ACHN (cell line): ENCODE measurements around the gene PRDM10.

Source experiments
- DNase-seq: peaks from one replicate; pipeline ENCODE4 v3.0.0-alpha.2; 2015
- in situ Hi-C: cut with HindIII; loops from 2 replicates; pipeline ENCODE4 v1.10.0; 2017; ENCODE audit warnings: low sequenced_read_pairs, low pct_ligation_motif_present, low pct_unique_long_range_greater_than_20kb

PRDM10 gene

DNA sequence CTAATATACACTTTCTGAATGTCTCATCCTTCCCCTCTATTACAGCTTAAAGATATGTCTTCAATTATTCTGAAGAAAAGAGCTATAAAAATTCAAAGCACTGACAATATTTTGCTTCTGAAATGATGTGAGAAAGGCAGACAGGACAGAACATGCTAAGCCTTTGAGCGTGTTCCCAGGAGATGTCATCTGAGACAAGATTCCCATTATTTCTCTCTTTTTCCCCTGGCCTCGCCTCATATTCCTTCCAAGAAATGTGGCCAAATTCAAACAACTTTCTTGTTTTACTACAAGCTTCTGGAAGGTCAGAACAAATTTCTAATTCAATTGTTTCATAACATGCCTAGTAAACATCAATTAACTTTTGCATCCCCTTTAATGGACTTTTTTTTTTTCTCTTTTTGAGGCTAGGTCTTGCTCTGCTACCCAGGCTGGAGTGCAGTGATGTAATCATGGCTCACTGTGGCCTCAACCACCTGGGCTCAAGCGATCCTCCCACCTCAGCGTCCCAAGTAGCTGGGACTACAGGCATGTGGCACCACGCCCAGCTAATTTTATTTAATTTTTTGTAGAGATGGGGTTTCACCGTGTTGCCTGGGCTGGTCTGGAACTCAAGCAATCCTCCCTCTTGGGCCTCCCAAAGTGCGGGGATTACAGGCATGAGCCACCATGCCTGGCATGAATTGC, 70.1 kb downstream of the PRDM10 start:
- DNase-seq = no peak
- in situ Hi-C loops = loop anchor here (25.0 kb wide), 1 partner anchor 205 kb away; no protein-coding TSS in a partner anchor

DNA sequence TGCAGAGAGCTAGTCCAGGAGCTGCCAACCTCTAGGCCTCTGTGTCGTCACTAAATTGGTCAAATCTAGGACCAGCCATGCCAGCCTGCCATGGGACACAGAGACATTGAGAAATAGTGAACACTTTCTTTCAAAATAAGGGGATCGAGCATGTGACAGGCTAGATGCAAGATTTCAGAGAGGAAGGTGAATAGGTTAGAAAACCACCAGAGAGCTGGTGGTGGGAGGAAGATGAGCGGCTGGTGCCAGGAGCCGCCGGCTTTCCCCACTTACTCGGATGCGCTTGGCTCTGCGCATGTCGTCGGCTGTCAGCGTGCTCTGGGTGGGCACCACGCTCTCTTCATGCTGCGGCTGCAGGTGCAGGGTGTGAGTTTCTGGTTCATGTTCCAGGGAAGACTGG, 71.9 kb downstream of the PRDM10 start:
- no peak for DNase-seq
- in situ Hi-C loops = loop anchor here (25.0 kb wide), 1 partner anchor 207 kb away; no protein-coding TSS in a partner anchor

DNA sequence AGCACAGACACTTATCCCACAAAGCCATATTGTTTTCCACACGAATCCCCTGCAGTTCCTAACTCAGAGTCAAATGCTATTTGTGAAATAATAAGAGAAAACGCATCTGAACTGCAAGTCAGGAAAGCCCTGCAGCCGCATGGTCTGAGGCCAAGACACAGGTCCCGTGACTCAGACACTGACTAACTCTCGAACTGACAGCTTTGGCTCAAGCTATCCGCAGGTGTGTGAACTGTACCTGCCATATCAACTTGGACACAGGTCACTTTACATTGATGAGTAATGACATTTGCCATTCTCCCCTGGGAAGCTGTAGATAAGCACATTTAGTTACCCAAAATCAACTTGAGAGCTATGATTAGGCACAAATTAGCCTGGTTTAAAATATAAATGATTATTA, 72.3 kb downstream of the PRDM10 start:
- in situ Hi-C loops = loop anchor here (25.0 kb wide), 1 partner anchor 207 kb away; no protein-coding TSS in a partner anchor
- peak; percentile 23 for DNase-seq

DNA sequence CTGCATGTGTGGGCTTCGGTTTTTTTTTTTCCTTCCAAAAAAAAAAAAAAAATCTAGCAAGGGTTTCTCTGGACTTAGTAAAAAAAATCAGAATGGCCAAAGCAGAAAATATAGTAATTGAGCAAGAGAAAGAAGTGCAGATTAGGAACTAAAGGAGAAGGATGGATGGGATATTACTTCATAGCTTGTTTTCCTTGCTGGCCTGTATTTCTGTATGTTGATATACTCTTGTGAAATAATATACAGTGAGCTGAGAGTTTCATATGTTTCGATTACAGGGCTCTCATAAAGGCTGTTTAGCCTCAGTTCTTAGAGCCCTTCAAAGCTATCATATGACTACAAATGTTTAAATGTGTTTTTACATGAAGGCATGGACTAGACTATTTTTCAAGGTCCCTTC, 72.9 kb downstream of the PRDM10 start:
- in situ Hi-C loops = loop anchor here (25.0 kb wide), 1 partner anchor 208 kb away; no protein-coding TSS in a partner anchor
- no peak for DNase-seq

DNA sequence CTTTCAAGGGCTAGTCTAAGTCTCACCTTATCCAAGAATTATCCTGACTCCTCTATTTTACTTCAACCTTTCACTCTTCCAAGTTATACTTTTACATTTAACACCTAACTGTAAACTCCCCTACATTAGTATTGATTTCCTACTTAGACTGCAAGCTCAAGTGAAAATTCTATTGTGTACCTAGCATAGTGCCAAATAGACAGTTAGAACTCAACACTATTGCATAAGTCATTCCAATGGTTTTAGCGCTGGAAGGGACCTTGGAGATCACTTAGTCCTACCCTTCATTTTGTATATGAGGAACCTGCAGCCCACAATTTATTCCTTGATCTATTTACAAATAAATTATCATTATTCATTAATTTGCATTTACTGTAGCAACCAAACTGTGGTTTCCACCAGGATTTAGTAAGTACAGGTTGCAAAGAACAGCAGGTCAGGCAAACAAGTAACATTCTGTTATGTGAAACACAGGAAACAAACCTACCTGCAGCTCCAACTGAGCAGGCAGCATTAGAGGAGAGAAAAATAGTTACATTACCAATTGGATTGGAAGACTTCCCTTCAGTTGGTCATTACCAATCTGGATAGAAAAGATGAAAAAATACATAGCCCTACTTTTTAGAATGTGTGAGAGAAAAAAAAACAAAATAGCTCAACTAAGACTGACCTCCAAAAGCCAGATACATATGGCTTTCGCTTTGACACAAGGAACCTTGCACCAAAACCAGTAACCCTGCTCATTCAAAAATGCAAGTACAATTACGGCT, 73.5 kb downstream of the PRDM10 start:
- DNase-seq = no peak
- in situ Hi-C loops = loop anchor here (25.0 kb wide), 1 partner anchor 208 kb away; no protein-coding TSS in a partner anchor

DNA sequence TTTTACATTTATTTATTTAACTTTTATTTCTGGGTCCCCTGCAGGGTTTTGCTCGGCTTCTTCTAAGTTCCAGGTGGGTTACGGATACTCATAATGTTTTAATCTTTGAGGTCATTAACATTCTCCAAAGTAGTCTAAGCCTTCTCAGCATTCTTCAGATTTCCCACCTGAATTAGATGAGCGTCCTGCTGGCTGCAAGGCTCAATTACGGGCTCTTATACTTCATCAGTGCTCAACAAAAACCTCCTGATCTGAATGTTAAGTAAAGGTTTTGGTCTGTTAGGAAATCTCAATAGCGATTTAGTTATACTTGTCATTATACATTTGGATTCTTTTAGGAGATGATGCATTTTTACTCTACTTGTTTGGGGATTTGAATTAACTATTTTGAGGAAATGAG, 80.0 kb downstream of the PRDM10 start:
- in situ Hi-C loops = no loop called here

DNA sequence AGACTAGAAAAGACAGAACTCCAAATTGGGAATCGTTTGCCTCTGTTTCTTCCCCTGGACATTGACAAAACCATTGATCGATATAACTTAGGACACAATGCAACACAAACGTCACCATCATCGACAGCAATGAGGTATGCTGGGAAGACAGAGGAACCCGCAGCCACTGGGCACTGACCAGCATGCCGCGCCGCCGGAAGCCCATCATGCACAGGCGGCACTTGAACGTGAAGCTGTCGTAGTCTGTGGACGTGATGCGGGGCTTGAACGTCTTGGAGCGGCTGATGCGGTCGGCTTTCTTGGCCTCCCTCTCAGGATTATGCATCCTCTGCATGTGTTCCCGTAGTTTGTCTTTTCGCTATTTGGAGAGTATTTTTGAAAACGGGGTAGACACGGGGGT, 84.3 kb downstream of the PRDM10 start:
- no peak for DNase-seq
- in situ Hi-C loops = no loop called here

More for the DNA sequence above, 80.0 kb downstream of the PRDM10 start:
- DNase-seq = no peak

DNA sequence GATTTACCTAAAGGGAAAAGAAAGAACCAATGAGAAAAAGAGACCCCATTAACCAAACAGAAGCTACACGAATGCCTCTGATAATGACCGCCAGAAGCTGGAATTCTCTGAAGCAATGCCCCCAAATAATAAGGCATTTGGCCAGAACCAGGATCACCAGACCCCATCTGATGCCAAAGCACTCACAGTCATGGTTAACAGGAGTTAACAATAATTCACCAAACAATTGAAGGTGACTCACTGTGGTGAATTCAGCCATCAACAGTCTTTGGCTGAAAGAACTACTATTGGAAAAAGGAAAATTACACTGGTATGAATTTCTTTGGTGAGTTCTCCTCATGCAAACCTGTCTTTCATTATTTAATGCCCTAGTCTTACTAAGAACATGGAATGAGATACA, 85.4 kb downstream of the PRDM10 start:
- in situ Hi-C loops = no loop called here
- DNase-seq = peak; percentile 55

DNA sequence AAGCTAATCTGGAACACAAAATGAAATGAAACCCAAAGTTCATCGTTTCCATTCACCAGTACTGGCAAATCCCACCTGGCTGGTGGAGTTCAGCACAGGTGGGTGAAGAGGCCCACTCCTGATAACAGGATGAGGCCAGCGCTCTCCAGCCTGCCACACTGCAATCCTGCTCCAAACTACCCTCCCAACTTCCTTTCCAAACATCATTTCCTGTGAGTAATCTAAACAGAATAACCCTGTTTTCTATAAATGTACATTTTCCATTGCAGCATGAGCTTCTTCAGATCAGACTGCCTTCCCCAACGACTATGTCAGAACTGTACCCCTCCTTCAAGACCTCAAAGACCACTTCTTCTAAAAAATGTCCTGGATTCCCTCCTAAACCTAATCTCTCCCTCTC, 91.3 kb downstream of the PRDM10 start:
- in situ Hi-C loops = no loop called here
- DNase-seq = no peak

DNA sequence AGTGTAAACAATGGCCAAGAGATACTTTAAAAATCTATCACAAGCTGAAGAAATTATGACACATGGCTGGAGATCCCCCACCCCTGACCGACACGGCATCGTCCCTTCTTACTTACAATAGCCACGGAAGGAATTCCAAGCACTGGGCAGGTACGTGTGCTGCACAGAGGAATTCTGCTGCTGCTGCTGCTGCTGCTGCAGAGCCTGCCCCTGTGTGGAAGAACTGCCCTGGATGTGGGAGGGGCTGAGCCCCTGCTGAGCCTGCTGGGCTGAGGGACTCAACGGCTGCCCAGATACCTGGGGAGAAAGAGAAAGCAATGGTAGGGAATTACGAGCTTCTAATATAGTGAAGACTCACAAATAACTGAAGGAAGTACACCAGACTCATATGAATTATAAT, 92.3 kb downstream of the PRDM10 start:
- DNase-seq = no peak
- in situ Hi-C loops = no loop called here

DNA sequence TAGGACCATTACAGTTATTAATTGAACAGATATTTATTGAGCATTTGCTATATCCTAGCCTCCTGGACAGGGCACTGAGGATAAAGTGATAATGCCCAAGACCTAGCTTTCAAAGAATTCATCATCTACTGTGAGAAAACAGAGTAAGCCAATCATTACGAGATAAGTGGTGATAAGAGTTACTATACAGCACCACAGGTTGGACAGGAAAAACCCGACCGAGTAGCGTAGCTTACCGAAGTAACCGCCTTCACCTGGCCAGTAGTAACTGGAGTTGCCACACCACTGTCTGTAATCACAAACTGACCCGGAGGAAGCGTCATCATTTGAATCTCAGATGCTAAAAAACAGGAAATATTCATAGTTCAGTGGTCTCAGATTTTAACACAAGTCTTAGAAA, 97.2 kb downstream of the PRDM10 start:
- in situ Hi-C loops = no loop called here

DNA sequence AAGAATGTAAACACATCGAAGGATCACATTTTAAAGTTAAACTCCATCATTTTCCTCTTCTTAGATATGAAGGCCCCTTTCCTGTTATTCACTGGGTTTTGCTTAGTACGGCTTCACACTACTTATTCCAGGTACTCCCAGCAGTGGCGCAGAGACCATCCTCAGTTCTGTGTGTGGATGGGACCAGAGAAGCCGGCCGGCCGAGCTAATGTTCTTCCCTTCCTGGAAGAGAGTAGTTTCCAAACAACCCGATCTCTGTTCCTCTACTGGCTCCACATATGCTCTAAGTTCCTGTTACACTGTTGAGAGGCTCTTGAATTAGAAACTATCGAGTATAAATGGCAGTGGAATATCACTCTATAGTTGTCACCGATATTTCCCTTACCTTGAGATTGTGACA, 106.6 kb downstream of the PRDM10 start:
- in situ Hi-C loops = no loop called here
- DNase-seq = no peak

More for the DNA sequence above, 97.2 kb downstream of the PRDM10 start:
- no peak for DNase-seq

DNA sequence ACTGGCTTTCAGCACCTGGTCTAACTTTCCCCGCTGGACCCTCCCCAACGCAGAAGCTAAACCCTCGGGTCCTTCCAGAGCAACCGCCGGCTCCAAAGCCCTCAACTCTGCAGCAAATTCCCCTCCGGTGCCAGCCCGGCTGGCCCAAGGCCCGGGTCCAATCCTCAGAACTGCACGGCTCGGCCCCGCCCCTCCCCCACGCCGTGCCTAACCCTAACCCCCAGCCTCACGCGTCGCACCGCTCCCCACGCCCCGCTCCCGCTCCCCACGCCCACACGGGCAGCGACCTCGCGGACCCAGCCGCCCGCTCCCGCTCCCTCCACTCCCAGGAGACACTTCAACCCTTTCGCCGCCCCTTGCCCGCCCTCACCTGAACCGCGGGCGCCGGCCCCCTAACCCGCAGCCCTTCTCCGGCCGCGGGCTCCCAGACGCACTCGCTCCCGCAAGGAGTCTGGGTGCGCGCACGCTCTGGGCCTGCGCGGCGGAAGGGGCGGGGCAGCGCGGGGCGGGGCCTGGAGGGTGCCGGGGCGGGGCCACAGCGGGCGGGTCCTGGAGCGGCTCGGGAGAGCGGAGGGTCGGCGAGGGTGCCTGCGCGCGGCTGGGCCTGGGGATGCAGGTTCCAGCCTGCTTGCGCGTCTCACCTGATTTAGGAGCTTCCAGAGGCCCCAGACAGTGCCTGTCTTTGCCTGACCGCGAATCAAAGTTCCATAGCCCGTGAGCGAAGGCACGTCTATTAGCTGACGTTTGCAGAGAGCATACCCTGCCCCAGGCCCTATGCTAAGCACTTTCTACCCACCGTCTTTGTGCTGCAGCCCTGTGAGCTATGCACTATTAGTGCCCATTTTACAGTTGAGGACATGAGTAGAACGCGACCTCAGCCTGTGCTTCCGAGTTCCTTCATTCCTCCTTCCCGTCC, 107.3 kb downstream of the PRDM10 start, which contains the start of gene NFRKB:
NFRKB (minus strand) TSS at position 453 of the 916 bp plus-strand sequence. CDS start 2,729 bp downstream, outside the sequence.
- peak; percentile 65 for DNase-seq
- in situ Hi-C loops = no loop called here

DNA sequence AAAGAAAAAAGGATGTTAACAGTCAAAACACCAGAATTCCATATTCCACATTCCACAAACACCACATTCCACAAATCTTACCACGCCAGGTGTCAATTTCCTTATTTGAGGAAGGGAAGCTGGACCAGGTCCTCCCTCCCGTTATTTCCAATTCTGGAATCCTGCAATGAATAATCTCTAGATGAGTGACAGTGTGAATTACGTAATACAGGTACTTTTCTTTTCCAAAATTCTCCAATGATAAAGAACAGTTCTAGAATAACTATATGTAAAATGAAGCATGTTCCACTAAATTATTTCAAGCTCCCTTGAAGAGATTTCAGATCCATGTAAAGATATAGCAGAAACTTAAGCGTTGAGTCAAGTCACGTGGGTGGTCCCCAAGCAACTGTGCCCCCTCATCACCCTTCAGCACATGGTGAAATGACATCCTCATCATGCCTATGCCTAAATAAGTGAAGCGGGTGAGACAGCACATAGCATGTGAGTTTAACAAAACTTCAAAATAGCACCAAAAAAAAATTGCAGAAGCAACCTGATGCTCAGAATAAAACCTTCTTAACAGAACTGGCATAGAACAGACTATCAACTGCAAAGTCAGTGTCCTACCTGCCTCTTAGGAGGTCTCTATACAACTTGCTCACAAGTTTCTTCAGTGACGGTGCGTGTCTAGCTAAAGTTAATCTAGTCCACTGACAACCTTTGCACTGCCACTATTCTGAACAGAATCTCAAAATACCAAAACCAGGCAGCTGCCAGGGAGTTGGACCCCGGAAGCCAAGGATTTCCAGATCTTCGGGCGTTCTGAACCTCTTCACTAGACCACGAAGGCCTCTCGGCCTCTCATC, 108.1 kb downstream of the PRDM10 start:
- in situ Hi-C loops = no loop called here
- DNase-seq = peak; percentile 2

DNA sequence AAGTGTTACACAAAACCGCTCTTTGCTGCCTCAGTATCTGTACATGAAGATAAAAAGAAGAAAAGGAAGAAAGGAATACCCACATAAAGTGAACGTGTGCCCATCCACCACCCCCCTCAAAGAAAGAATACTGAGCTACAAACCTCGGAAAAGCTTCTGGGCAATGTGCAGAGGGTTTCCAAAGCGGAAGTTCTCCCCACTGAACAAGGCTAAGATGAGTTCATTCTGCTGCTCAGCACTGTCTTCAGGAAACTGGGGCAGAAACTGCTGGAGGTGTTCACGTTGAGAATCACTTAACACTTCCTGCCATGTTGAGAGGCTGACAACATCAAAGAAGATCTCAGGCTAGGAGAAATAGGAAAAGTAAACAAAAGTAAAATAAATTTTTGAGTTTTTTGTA, 114.2 kb downstream of the PRDM10 start:
- in situ Hi-C loops = no loop called here
- no peak for DNase-seq

DNA sequence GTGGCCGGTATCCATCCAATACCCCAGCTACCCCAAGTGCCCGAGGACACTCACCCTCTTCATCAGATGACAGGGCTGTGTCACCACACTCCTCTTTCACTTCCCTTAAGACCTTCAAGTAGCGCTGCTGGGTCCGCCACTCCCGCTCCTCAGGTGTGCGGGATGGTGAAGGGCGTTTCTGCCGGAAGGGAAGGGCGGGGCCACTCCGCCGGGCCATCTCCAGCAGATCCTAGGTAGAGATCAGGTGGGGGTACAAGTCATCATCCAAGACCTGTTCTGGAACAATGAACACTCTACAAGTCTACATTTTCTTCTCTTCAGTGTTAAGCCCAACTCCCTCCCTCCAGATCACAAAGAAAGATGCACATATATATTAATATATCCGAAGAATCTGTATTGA, 117.3 kb downstream of the PRDM10 start:
- DNase-seq = no peak
- in situ Hi-C loops = no loop called here

DNA sequence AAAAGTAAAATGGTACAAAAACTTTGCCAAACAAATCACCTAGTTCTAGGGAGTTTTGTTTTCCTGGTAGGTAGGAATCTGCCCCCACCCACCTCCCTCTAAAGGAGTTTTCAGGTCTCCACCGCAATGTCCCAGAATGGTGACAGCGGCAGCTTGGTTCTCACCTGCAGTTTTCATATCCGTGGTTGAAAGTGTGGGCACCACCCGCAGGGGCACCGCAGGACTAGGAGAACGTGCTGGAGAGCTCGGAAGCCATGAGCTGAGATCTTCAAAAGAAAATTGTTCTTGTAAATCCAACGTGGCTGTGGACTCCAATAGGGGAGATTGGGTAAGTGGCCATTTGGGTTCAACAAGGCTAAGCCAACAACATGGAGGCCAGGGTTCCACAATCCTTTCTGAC, 118.1 kb downstream of the PRDM10 start:
- no peak for DNase-seq
- in situ Hi-C loops = no loop called here
